ENCODE measurements around the gene LAMA2.

LAMA2 gene

GRCh38 chr6:129460221-129460620 is 577.3 kb downstream of the LAMA2 start:
- no peaks in the 10 kb centered on the region for H3K9me3 ChIP-seq (ENCODE audit: severe bottlenecking)
- no peak overlapping the region for H3K27ac ChIP-seq
- H3K4me3 ChIP-seq (ENCODE audit: low read depth, low read length) = no peak overlapping the region
- DNase-seq = no peak
- TF ChIP-seq CTCF (IDR thresholded peaks at IDR 0.05; ENCODE audit: low read depth, low read length) = no peak
- H3K27me3 ChIP-seq (ENCODE audit: insufficient read depth, low read depth, severe bottlenecking) = no peaks in the 10 kb centered on the region
- no peaks in the 10 kb centered on the region for H3K36me3 ChIP-seq

GRCh38 chr6:129469070-129469662 is 586.2 kb downstream of the LAMA2 start:
- Histone ChIP-seq H3K27ac (no peak overlapping the region), H3K27me3 (ENCODE audit: insufficient read depth, low read depth, severe bottlenecking) (no peaks in the 10 kb centered on the region), H3K36me3 (no peaks in the 10 kb centered on the region), H3K4me3 (ENCODE audit: low read depth, low read length) (no peak overlapping the region), H3K9me3 (ENCODE audit: severe bottlenecking) (no peaks in the 10 kb centered on the region)
- DNase-seq = no peak
- TF ChIP-seq CTCF (IDR thresholded peaks at IDR 0.05; ENCODE audit: low read depth, low read length) = no peak

- DNase-seq = no peak
- TF ChIP-seq CTCF (IDR thresholded peaks at IDR 0.05; ENCODE audit: low read depth, low read length) = no peak
These were observed 589.3 kb downstream of the LAMA2 start for GRCh38 chr6:129472239-129472638.

GRCh38 chr6:129473546-129473945 is 590.6 kb downstream of the LAMA2 start:
- H3K36me3 ChIP-seq = no peaks in the 10 kb centered on the region
- H3K27ac ChIP-seq = no peak overlapping the region
- H3K9me3 ChIP-seq (ENCODE audit: severe bottlenecking) = no peaks in the 10 kb centered on the region
- no peak for DNase-seq
- H3K4me3 ChIP-seq (ENCODE audit: low read depth, low read length) = no peak overlapping the region
- no peaks in the 10 kb centered on the region for H3K27me3 ChIP-seq (ENCODE audit: insufficient read depth, low read depth, severe bottlenecking)
- no peak for TF ChIP-seq CTCF (IDR thresholded peaks at IDR 0.05; ENCODE audit: low read depth, low read length)

More at GRCh38 chr6:129472239-129472638, 589.3 kb downstream of the LAMA2 start:
- H3K27me3 ChIP-seq (ENCODE audit: insufficient read depth, low read depth, severe bottlenecking) = no peaks in the 10 kb centered on the region
- no peaks in the 10 kb centered on the region for H3K36me3 ChIP-seq
- no peak overlapping the region for H3K4me3 ChIP-seq (ENCODE audit: low read depth, low read length)
- no peak overlapping the region for H3K27ac ChIP-seq
- no peaks in the 10 kb centered on the region for H3K9me3 ChIP-seq (ENCODE audit: severe bottlenecking)

GRCh38 chr6:129475477-129476247 is 592.7 kb downstream of the LAMA2 start:
- no peaks in the 10 kb centered on the region for H3K27me3 ChIP-seq (ENCODE audit: insufficient read depth, low read depth, severe bottlenecking)
- H3K27ac ChIP-seq = no peak overlapping the region
- H3K4me3 ChIP-seq (ENCODE audit: low read depth, low read length) = no peak overlapping the region
- peak; percentile 36 for TF ChIP-seq CTCF (IDR thresholded peaks at IDR 0.05; ENCODE audit: low read depth, low read length)
- DNase-seq = peak; percentile 50
- H3K36me3 ChIP-seq = no peaks in the 10 kb centered on the region
- H3K9me3 ChIP-seq (ENCODE audit: severe bottlenecking) = no peaks in the 10 kb centered on the region

Measured in WERI-Rb-1 (cell line).